T-helper 22 cell (primary cell): ENCODE measurements around the gene SUPT3H.
"Not testable (repeated sequence)": the region's sequence is repeated elsewhere in the genome, so short reads cannot be mapped to it uniquely, and the experiment has no call there.

ENCODE experiments used
- DNase-seq: peaks from one replicate; pipeline ENCODE4 v3.0.0-alpha.2; 2020; ENCODE audit warnings: low read depth

Gene SUPT3H

DNA sequence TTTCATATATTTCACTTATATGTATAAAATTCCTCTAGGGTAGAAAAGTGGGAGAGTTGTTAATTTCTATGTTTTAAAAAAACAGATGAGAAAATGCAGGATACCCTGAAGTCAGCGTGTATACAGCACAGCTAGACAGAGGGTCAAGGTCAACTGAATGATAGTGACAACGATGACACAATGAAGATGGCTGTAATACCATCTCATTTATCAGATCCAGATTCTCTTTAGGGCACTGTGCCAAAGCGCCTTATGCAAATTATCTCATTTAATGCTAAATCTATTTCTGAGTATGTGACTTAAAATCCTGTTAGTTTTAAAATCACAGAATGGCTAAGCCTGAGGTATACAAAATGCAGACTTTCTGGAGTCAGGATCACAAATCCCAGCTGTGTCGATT lies 481.0 kb downstream of the SUPT3H start:
- DNase-seq, result no peak

- no peak for DNase-seq
Observed at GRCh38 chr6:44892579-44892978, 485.2 kb downstream of the SUPT3H start.

GRCh38 chr6:44879071-44879470 lies 498.7 kb downstream of the SUPT3H start:
- DNase-seq, result not testable (repeated sequence)

DNA sequence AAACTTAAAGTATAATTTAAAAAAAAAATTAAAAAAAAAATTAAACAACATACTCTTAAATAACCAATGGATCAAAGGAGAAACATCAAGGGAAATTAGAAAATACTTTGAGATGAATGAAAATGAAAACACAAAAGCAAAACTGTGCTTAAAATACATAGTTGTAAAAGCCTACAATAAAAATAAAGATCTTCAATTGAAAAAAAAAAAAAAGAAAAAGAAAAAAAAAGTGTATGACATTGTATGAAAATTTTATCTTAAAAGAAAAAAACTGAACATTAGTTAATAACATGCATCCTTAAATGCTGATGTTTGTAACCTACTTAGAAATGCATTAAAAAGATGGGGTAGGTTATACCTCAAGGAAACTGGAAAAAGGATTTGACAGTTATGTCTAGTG lies 501.1 kb downstream of the SUPT3H start:
- not testable (repeated sequence) for DNase-seq

DNA sequence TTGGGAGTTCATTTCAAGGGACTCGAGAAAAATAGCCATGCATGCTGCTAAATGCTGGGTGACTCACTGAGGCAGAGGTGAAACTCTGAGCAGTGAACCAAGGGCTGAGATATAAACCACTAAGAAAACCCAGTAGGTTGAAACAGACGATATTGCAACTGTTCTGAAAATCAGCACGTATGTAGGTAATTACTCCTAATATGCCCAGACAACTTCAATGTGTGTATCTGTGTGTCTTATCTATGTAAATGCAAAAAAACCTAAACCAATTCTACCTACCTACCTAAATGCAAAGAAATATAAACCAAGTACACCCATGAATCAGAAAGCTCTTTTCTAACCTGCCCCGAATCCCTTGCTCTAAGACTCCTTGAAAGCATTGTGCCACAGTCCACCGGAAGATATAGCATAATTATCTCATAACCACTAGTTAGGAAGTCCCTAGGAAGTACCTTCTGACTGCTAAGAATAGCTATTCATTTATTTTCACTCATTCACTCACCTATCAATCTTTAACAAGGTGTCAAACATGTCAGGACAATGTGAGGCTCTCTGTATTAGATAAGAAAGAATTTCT lies 508.3 kb downstream of the SUPT3H start:
- no peak for DNase-seq

DNA sequence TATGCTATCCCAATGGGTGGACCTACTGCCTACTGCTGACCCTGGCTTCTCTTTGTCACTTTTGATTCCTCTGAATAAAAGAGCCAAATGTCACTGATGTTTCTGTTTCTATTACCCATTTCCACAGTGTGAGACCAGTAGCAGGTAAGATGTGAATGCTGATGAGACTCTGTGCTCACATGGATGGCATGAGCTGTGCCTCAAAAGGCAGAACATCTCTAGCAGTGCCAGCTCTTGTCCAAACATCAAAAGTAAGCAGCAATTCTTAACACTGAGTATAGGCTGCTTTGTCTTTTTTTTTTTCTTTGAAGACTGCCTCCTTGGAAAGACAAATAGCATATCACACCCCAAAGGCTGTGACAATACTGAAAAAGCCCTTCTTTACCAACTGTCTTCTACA lies 508.8 kb downstream of the SUPT3H start:
- DNase-seq, result no peak

DNA sequence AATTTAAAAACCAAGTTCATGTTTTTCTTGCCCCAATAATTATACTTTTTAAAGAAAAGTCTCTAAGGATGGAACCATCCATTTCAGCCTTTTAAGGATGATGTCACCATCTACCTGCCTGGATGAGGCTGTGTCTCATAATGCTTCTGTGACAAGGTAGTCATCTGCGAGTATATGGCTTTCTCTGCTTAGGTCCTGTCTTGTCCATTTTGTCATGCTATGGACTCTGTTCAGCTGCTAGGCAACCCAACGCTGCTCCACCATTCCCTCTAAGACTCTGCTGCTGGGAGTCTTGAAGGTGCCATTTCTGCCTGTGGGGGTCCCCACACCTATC lies 509.4 kb downstream of the SUPT3H start:
- DNase-seq, result no peak

DNA sequence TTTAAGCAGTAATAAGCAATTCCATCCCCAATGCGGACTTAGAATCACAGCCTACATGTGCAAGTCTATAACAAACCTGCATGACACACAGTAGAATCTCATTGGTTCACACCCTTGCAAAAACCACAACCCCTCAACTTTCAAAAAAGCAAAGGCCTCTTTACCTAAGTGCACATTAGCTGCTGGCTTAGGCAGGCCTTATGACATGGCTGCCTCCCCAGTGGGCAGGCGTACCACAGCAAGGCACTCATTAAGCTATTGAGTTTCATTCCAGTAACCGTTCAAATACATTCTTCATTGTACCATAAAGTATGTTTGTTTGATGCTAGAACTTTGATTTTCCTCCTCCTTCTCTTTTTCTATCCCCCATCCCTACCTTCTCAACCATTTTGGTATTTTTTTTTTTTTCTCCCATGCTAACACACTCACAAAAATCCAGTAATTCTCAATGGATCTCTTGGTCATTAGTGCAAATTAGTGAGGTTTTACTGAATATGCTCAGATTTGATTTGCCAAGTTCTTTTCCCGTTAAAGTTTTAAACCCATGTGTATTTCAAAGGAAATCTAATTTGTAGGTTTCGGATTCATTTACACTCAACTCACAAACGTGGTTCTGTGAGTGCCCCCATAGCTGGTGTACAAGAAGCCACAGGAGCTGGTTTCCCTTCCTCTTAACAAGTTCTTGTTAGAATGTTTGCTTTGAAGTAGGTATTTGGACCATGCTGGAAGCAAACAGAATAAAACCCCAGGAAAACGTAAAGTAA lies 510.0 kb downstream of the SUPT3H start:
- no peak for DNase-seq

- not testable (repeated sequence) for DNase-seq
Observed at GRCh38 chr6:44865184-44865583, 512.5 kb downstream of the SUPT3H start.

DNA sequence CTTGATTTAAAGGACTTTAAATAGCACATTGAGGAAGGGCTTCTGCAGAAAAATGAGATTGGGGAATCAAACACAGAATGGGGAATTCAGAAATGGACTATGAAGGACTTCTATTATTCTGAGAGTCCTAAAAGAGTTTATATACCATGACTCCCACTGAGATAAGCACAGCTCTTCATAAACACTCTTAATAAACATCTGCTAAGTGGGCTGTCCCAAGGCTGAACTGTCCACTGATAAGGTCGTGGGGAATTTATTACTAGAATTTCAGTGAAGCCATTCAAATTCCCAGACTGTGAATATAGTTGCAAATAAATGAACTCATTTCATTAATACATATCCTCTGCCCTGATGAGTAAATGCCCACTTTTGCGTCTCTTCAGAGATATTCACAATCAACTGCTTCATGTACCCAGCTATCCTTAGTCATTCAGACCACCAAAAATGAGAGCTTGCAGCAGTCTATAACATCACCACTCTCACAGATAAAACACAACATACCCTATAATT lies 517.8 kb downstream of the SUPT3H start:
- DNase-seq, result no peak

- DNase-seq, result no peak
Observed at GRCh38 chr6:44858998-44859397, 518.7 kb downstream of the SUPT3H start.

DNA sequence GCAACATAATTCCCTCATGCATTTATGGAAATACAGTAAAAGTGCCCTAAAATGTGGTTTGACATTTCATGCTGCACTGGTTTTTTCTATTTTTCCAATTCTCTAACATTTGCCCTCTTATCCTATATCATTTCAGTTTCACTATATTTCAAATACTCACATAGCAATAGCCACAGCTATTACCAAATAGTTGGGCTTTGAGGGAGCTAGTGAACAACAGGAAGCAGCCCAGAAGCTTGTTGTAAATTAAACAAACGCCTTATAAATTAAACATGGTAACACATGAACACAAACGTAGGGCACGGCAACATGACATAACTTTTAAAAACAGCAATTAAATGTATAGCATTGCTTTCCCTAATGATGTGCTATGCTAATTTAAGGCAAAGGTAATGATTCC lies 521.3 kb downstream of the SUPT3H start:
- no peak for DNase-seq

DNA sequence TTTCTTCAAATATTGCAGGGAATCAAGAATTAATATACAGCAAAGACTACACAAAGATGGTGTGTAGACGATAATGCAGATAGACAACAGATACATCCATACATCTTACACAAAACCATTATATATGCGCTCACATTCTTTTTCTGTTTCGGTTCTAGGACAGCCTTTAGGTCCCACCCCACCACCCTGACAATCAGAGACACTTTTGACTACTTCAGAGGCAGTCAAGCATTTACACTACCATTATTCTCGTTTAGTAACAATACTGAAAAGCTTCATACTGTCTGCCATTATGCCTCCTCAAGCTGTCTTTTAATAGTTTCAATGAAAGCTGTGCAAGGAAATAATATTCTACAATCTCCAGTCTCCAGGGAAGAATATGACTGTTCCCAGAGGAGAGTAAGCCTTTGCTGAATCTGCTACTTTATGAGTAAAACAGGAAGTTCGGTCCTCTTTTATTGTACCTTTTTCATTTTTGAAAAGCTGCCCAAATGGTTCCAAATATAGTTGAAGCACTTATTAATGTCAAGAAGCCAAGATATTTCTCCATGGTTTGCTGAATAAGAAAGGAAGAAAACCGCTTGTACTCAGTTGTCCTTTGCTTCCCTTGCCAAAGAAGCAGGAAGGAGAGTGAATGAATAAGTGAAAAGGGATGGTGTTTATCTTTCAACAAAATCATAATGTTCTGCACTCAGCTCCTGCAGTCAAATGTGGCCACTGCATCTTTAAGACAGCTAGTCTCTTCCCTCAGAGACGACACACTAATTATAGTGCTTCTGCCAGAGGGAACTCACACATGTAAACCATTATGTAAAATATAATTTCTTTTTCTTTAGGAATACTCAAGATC lies 521.9 kb downstream of the SUPT3H start:
- DNase-seq, result no peak

GRCh38 chr6:44854712-44855443 lies 522.9 kb downstream of the SUPT3H start:
- no peak for DNase-seq

- no peak for DNase-seq
Observed at GRCh38 chr6:44851176-44851575, 526.6 kb downstream of the SUPT3H start.

GRCh38 chr6:44850312-44850711 lies 527.4 kb downstream of the SUPT3H start:
- DNase-seq, result no peak

- no peak for DNase-seq
Observed at GRCh38 chr6:44849806-44850205, 527.9 kb downstream of the SUPT3H start.

DNA sequence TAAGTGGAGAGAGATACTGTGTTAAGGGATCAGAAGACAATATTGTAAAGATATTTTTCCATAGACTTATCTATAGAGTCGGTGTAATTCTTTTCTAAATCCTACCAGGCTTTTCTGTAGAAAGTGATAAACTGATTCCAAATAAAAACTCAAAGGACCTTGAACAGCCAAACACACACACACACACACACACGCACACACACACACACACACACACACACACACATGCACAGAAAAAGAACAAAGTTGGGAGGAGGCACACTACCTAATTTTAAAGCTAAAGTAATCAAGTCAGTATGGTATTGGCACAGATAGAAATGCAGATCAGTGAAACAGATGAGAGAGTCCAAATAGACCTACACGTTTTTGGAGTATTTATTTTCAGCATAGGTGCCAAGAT lies 534.0 kb downstream of the SUPT3H start:
- DNase-seq, result no peak

DNA sequence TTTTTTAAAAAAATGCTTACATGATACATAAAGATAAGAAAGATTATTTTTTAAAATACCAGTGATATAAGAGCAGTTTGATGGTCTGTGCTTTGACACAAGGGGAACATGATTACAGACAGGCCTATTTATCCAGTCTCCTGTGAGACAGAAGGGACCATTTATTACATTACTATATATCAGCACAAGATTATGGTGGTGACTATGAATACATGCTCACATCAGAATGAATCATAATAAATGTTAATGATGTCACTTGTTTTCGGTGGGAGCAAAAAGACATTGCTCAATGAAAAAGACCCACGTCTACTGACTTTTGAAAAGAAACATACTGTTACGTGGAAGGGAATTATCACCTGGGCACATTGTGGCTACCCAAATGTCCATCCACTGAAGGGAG lies 535.1 kb downstream of the SUPT3H start:
- no peak for DNase-seq

GRCh38 chr6:44841829-44842228 lies 535.9 kb downstream of the SUPT3H start:
- DNase-seq, result no peak

DNA sequence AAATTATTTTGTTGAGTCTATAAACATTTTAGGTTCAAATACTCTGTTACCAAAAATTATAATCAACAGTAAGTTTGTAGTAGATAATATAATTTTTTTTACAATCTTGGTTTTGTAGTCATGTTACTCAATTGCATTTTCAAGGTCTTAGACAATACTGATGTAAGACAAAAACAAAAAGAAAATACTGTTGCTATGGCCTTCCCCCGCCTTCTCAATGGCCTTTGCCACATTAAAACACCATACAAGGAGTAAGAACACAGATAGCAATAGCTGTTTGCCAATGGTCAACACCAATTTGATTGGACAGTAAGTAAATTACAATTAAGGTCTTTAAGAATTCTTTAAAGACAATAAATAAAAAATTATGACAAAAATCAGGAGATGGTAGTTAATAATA lies 540.0 kb downstream of the SUPT3H start:
- DNase-seq, result no peak

- no peak for DNase-seq
Observed at GRCh38 chr6:44837255-44837654, 540.5 kb downstream of the SUPT3H start.
